A673 (cell line): Measurements from ENCODE around the gene RALGAPB. TPM values are rescaled to one million over a fixed set of nuclear protein-coding genes. Genes with fewer than 3 reads are reported as not detected.

Experiments used
- BruUV-seq: library from RNA; stranded (reverse); fragments of 400-500 nt; replicated peaks from 2 replicates; lab custom pipeline; 2021; lab: Mats Ljungman, UMichigan
- CTCF ChIA-PET: fragments of 300-600 bp; sonication (Branson Sonifier 250); formaldehyde crosslinking; loops from one replicate; lab custom pipeline; 2022; ENCODE audit warnings: antibody characterized with exemption; lab: Charles Lee
- POLR2A ChIA-PET: fragments of 300-600 bp; sonication (Branson Sonifier 250); formaldehyde crosslinking; loops from one replicate; lab custom pipeline; 2022; ENCODE audit warnings: antibody characterized with exemption; ENCODE audit not compliant: low non-redundant PET; lab: Charles Lee
- DNase-seq: peaks from one replicate; pipeline ENCODE4 v3.0.0-alpha.2; 2015; ENCODE audit warnings: low spot score
- H3K27ac ChIP-seq: fragments of 200-600 bp; sonication (generic); 2 replicates; pipeline ENCODE4 v1.5.1; 2016; ENCODE audit warnings: mixed run types, low read depth, mild to moderate bottlenecking, mixed read lengths, antibody characterized with exemption, low read length; ENCODE audit not compliant: poor library complexity, severe bottlenecking
- H3K27me3 ChIP-seq: fragments of 200-600 bp; sonication (generic); replicated peaks from 2 replicates; pipeline ENCODE4 v1.6.1; 2017; ENCODE audit warnings: mixed run types, low read depth, mild to moderate bottlenecking, mixed read lengths, antibody characterized with exemption, low read length; ENCODE audit not compliant: insufficient read depth, poor library complexity
- H3K36me3 ChIP-seq: fragments of 200-600 bp; sonication (generic); 2 replicates; pipeline ENCODE4 v1.6.1; 2016; ENCODE audit warnings: mixed run types, mild to moderate bottlenecking, mixed read lengths, antibody characterized with exemption, low read length; ENCODE audit not compliant: insufficient read depth, poor library complexity, severe bottlenecking
- H3K4me1 ChIP-seq: fragments of 200-600 bp; sonication (generic); 2 replicates; pipeline ENCODE4 v1.6.1; 2017; ENCODE audit warnings: mixed run types, mild to moderate bottlenecking, mixed read lengths, antibody characterized with exemption, low read length; ENCODE audit not compliant: insufficient read depth, poor library complexity, severe bottlenecking
- H3K4me3 ChIP-seq: fragments of 200-600 bp; sonication (generic); 2 replicates; pipeline ENCODE4 v1.5.1; 2016; ENCODE audit warnings: low read depth, mixed run types, mild to moderate bottlenecking, mixed read lengths, low read length; ENCODE audit not compliant: poor library complexity, severe bottlenecking
- H3K9me3 ChIP-seq: fragments of 200-600 bp; sonication (generic); 2 replicates; pipeline ENCODE4 v1.6.1; 2016; ENCODE audit warnings: mixed run types, low read depth, mild to moderate bottlenecking, mixed read lengths, antibody characterized with exemption, low read length; ENCODE audit not compliant: poor library complexity, severe bottlenecking
- CTCF ChIP-seq: fragments of 300-800, 200-600 bp; sonication (generic); conservative IDR thresholded peaks from 2 replicates; pipeline ENCODE4 v1.5.1; 2017; ENCODE audit warnings: low read depth, mild to moderate bottlenecking, antibody characterized with exemption, low read length, moderate library complexity, mixed read lengths
- EZH2 ChIP-seq: fragments of 200-600 bp; sonication (generic); IDR thresholded peaks from 2 replicates; pipeline ENCODE4 v1.6.1; 2017; ENCODE audit warnings: borderline replicate concordance, low read depth, mild to moderate bottlenecking, mixed read lengths, antibody characterized with exemption, low read length; ENCODE audit not compliant: poor library complexity, severe bottlenecking
- intact Hi-C: fragments of 100-400 bp; cut with micrococcal nuclease; formaldehyde crosslinking; loops from one replicate; pipeline ENCODE4 v1.10.0; 2022; ENCODE audit not compliant: unreplicated experiment
- total RNA-seq: library from RNA; stranded (reverse); gene quantifications from 2 replicates; pipeline ENCODE4 v1.2.3, GENCODE V29; 2021

Gene RALGAPB
- total RNA-seq, 1 experiment from 2014 or later, result 34.4 TPM

GRCh38 chr20:38558596-38559360 lies 86.1 kb downstream of the RALGAPB start:
- BruUV-seq, result no TSS peak
- intact Hi-C loops, result no loop called here
- Histone ChIP-seq H3K27ac (no peak overlapping the region), H3K4me3 (no peak overlapping the region), H3K9me3 (no peaks in the 10 kb centered on the region), H3K27me3 (no peaks in the 10 kb centered on the region), H3K4me1 (no peaks in the 10 kb centered on the region), H3K36me3 (peaks cover 44% of the 10 kb centered on the region)
- DNase-seq, result no peak
- no peak for TF ChIP-seq CTCF
- TF ChIP-seq EZH2, result no peak
- POLR2A ChIA-PET, result interaction anchor here (0.5 kb wide), 1 partner anchor 133 kb away, joined by 3 read pairs; no protein-coding TSS in a partner anchor
- CTCF ChIA-PET, result no interaction called here

- Histone ChIP-seq H3K4me1 (no peaks in the 10 kb centered on the region), H3K9me3 (no peaks in the 10 kb centered on the region), H3K4me3 (no peak overlapping the region), H3K27me3 (no peaks in the 10 kb centered on the region), H3K27ac (no peak overlapping the region), H3K36me3 (peaks cover 34% of the 10 kb centered on the region)
- BruUV-seq, result no TSS peak
- ChIA-PET POLR2A (no interaction called here), CTCF (no interaction called here)
- no peak for DNase-seq
- TF ChIP-seq EZH2 (no peak), CTCF (no peak)
- intact Hi-C loops, result no loop called here
Observed at GRCh38 chr20:38559764-38560163, 87.1 kb downstream of the RALGAPB start.

GRCh38 chr20:38563802-38564431 lies 91.3 kb downstream of the RALGAPB start:
- no peak for DNase-seq
- Histone ChIP-seq H3K27me3 (no peaks in the 10 kb centered on the region), H3K36me3 (peaks cover 6% of the 10 kb centered on the region), H3K9me3 (no peaks in the 10 kb centered on the region), H3K4me3 (no peak overlapping the region), H3K27ac (no peak overlapping the region), H3K4me1 (no peaks in the 10 kb centered on the region)
- ChIA-PET CTCF (no interaction called here), POLR2A (no interaction called here)
- no TSS peak for BruUV-seq
- intact Hi-C loops, result no loop called here
- TF ChIP-seq EZH2 (no peak), CTCF (no peak)
